C4-2B (cell line): ENCODE results near the gene GDPGP1.

ENCODE experiments used
- ZFX ChIP-seq: fragments of 450-650 bp; IDR thresholded peaks from 2 replicates; pipeline ENCODE4 v1.6.1; 2017
- TF ChIP-seq, protein P1 (sequence below): fragments of 450-650 bp; conservative IDR thresholded peaks from 2 replicates; pipeline ENCODE4 v1.5.1; 2017; ENCODE audit warnings: mild to moderate bottlenecking

DNA sequence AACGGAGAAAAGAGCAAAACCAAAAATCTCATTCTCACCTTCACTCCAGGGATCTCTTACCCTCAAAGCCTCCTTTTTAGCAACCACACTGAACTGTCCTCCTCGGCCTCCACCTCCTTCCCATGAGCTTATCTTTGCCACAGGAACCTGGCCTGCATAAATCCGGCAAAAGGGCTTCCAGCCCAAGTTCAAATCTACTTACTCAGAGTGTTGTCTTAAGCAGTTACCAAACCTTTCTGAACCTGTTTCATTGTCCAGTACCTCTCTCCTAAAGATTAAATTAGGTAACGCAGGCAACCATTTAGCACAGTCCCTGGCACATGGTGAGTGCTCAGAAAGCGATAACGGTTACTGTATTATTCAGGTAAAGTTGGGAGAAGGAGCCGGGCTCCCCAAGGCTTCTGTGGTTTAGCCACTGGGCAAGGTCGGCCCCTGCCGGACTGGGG lies 1.0 kb upstream of the GDPGP1 start:
- TF ChIP-seq, protein P1, sequence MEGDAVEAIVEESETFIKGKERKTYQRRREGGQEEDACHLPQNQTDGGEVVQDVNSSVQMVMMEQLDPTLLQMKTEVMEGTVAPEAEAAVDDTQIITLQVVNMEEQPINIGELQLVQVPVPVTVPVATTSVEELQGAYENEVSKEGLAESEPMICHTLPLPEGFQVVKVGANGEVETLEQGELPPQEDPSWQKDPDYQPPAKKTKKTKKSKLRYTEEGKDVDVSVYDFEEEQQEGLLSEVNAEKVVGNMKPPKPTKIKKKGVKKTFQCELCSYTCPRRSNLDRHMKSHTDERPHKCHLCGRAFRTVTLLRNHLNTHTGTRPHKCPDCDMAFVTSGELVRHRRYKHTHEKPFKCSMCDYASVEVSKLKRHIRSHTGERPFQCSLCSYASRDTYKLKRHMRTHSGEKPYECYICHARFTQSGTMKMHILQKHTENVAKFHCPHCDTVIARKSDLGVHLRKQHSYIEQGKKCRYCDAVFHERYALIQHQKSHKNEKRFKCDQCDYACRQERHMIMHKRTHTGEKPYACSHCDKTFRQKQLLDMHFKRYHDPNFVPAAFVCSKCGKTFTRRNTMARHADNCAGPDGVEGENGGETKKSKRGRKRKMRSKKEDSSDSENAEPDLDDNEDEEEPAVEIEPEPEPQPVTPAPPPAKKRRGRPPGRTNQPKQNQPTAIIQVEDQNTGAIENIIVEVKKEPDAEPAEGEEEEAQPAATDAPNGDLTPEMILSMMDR, result peak; percentile 84
- TF ChIP-seq ZFX, result no peak
